NCI-H187 (cell line): ENCODE results near the gene RAB11FIP3.
A peak's percentile ranks its signal among the peaks of the same experiment; 100 is the strongest.

Source experiments
- DNase-seq, 2 experiments: peaks; one replicate each; lab custom pipeline; 2025; lab: John Stamatoyannopoulos, UW

RAB11FIP3 gene

DNA sequence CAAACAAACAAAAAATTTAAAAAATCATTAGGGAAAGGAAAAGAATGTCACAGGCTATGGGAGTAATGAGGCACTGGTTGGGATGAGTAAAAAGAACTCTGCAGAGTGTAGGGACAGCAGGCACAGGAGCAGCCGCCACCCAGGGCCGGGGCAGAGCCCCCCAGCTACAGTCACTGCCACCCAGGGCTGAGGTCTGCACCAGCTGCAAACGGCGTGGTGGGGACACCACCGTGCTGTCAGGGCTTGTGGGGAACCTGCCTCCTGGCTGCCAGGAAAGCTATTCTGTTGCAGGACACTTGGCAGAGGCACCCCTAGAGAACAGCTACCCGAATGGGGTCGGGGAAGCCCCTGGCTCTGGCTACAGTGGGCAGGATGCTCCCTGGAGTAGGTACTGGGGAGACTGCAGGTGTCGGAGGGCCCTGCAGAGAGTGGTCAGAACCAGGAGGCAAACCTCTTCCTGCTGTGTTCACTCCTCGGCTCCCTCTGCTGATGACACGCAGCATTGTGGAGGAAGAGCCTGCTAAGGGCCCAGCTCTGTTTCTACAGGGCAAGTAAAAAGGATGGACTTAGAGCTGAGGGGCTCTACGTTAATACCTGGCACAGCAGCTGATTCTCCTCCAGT, 69.8 kb downstream of the RAB11FIP3 start:
- DNase-seq, result peak in 1 of 2 experiments; percentile 10

GRCh38 chr16:496097-496886, 70.8 kb downstream of the RAB11FIP3 start:
- DNase-seq, result no peak

DNA sequence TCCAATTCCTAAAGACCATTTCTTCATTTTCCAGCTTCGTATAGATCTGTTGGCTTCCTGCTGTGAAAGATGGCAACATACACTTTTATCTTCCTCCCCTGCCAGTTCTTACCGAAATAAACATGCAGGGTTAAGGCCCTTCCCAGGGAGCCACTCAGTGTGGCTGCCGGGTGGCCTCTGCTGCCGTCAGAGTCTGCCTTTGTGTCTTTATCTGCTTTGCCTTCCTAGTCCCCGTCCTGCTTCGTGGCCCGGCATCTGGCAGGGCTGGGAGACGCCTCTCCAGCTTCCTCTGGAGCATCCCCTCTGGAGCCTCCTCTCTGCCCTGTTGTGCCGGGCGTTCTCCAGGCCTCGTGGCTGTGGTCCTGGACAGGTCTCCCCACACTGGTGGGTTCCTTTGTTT, 71.8 kb downstream of the RAB11FIP3 start:
- no peak for DNase-seq

- no peak for DNase-seq
These were observed 74.5 kb downstream of the RAB11FIP3 start for GRCh38 chr16:499924-500323.

DNA sequence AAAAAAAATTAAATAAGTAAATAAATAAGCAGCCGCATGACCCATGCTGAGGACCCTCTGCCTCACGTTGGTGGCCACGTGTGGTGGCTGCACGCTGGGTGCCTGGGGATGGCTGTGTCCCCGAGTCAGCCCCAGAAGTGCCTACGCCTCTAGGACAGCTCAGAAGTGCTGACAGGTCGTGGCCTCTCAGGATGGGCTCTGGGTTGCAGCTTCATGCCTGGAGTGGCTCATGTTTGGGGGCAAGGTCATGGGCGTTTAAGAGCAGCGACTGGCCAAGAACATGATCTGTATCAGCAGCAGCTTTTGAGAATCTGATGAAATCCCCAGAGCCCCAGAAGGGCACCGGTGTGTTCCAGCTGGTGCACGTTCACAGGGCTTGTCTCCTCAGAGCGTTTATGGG, 75.3 kb downstream of the RAB11FIP3 start:
- no peak for DNase-seq

- DNase-seq, result no peak
These were observed 76.9 kb downstream of the RAB11FIP3 start for GRCh38 chr16:502179-502943.

DNA sequence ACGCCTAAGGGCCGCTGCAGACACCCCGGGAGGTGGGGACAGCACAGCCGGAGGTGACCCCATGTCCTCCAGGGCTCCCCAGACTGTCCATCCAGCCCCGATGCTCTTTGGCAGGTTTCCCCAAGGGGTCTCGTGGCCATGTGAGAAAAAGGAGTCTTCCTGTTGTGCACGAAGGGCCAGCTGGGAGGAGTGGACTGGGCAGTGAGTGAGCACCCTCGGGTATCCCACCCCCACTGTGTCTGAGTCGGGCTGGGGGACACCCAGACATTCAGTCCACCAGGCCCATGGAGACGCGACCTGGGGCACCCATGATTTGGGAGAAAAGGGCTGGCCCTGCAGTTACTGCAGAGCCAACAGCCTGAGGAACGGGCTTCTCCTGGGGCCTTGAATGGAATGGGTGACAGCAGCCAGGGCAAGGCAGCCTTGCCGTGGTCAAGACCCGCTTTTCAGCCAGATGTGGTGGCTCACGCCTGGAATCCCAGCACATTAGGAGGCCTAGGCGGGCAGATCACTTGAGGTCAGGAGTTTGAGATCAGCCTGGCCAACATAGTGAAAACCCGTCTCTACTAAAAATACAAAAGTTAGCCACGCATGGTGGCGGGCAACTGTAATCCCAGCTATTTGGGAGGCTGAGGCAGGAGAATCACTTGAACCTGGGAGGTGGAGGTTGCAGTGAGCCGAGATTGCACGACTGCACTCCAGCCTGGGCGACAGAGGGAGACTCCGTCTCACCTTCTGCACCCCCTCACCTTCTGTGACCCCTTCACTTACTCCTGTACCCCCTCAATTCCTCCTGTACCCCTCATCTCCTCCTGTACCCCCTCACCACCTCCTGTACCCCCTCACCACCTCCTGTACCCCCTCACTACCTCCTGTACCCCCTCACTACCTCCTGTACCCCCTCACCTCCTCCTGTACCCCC, 78.0 kb downstream of the RAB11FIP3 start:
- DNase-seq, result no peak

GRCh38 chr16:505479-506245, 80.2 kb downstream of the RAB11FIP3 start:
- DNase-seq, result peak; percentile 15 to 38

GRCh38 chr16:506246-506546, 80.7 kb downstream of the RAB11FIP3 start:
- no peak for DNase-seq

DNA sequence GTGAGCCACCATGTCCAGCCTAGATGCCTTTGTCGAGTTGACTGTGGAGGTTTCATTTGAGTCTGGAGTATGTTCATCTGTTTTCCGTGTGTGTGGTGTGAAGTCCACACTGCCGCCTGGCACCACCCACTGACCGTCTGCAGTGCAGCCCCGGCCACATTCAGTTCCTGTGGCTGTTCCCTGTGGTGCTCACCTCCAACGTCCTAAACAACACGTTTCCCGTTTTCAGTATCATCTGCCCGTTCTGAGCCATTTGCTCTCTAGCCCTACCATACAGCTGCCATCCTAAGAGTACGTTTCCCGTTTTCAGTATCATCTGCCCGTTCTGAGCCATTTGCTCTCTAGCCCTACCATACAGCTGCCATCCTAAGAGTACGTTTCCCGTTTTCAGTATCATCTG, 82.1 kb downstream of the RAB11FIP3 start:
- peak; percentile 35 to 45 for DNase-seq

DNA sequence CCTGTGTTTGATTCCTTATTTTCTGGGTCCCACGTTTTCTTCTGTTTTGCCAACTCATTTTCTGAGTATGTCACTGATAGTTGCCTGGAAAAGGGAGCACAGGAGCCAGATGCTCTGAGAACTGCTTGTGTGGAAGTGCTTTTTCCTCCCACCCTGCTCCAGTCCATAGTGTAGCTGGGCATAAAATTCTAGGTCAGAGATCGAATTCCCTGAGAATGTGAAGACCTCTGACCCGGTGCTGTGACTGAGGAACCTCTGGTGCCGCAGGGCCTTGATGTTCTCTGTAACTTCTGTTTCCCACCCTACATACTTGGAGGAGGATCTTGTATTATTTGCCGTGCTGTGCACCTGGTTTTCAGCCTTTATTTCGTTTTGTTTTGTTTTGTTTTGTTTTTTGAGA, 82.5 kb downstream of the RAB11FIP3 start:
- DNase-seq, result no peak

DNA sequence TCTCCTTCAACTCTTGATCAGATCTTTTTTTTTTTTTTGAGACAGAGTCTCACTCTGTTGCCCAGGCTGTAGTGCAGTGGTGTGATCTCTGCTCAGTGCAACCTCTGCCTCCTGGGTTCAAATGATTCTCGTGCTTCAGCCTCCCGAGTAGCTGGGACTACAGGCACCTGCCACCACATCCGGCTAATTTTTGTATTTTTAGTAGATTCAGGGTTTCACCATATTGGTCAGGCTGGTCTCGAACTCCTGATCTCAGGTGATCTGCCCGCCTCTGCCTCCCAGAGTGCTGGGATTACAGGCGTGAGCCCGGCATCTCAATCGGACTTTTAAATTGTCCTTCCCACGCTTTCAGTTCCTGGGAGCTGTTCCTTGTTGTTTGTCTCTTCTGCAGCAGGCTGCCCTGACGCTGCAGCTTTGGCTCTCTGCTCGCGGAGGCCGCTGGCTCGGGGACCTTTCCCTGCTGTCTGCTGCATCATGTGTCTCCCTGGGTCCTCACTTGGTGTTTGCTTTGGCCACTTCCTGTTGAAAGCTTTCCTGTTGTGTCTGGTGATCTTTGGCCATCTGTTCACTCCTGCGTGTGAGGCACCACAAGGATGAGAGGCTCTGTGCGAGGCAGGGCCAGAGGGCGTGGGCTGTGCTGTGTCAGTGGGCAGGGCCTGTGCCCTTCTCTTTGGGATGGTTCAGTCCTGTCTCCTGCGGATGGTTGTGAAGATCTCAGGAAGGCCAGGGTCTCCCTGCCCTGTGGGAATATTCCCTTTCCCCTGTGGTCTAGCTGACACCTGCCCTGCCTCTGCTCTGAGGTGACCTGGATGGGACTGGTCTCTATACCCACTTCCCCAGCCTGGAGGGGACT, 83.7 kb downstream of the RAB11FIP3 start:
- DNase-seq, result no peak

- no peak for DNase-seq
These were observed 84.8 kb downstream of the RAB11FIP3 start for GRCh38 chr16:510066-510825.

DNA sequence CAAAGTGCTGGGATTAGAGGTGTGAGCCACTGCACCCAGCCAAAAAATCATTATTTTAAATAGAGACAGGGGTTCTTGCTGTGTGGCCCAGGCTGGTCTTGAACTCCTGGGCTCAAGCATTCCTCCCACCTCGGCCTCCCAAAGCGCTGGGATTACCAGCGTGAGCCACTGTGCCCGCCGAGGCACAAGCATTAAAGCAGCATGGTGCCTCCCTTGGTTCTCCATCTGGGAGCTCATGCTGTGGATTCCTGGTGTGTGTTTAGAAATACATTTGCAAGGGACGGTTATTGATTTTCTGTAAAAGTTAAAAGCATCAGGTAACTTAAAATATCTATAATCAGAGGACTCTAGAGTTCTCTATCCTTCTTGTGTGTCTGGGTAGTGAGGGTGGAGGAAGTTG, 87.4 kb downstream of the RAB11FIP3 start:
- no peak for DNase-seq

DNA sequence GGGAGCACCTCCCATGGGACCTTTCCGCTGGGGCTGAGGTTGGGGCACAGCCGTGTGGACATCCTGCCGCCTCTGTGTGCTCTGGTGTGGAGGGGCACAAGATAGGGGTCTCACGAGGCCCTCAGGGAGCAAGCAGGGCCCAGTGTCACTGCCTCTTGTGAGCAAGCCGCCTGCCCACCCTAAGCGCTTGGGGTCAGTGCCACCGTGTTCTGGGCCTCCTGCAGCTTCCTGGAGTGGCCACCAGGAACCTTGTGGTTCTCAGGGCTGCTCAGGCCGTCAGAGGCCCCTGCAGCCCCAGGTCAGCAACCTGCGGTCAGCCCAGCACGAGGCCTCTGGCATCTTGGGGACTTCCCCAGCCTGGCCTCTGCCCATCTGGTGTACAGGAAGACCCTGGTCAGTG, 88.5 kb downstream of the RAB11FIP3 start:
- no peak for DNase-seq

- DNase-seq, result no peak
These were observed 89.9 kb downstream of the RAB11FIP3 start for GRCh38 chr16:515175-515938.

GRCh38 chr16:515939-516226, 90.4 kb downstream of the RAB11FIP3 start:
- DNase-seq, result no peak

DNA sequence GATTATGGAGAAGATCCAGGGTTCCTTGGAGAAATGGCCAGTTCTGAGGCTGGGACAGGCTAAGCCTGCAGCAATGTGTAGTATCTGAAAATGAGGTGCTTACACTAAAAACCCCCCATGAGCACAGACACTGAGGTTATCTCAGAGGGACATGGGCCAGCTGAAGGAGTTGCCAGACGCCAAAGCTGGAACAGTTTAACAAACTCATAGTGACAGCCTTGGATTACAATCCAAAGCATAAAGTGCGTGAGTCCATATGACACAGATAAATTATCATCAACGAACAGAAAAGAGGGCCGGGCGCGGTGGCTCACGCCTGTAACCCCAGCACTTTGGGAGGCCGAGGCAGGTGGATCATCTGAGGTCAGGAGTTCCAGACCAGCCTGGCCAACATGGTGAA, 90.9 kb downstream of the RAB11FIP3 start:
- no peak for DNase-seq

DNA sequence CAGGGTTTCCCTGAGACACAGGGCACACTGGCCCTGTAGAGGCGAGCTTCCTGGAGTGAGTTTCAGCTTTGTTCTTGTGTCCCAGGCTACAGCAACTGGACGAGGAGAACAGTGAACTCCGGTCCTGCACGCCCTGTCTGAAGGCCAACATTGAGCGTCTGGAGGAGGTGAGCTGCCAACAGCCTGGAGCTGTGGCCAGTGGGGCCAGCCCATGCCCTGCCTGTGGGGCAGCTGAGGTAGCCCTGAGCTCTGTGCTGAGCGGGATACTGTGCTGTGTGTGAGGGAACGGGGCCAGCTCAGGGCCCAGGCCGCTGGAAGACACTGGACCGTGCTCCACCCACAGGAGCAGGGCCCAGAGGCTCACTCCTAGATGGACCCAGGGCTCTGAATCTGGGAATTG, 93.4 kb downstream of the RAB11FIP3 start:
- DNase-seq, result no peak
